Endodermal cell (in vitro differentiated cells): ENCODE data around the gene TTR. TPM values are rescaled to one million over a fixed set of nuclear protein-coding genes. Genes with fewer than 3 reads are reported as not detected.

Source experiments
- DNase-seq: peaks from one replicate; pipeline ENCODE4 v3.0.0-alpha.2; 2017
- H3K27ac ChIP-seq: 2 replicates; pipeline ENCODE4 v1.5.1; 2013; ENCODE audit warnings: mild to moderate bottlenecking, low read depth, low read length, moderate library complexity
- H3K27me3 ChIP-seq: 2 replicates; pipeline ENCODE4 v1.6.1; 2013; ENCODE audit warnings: mild to moderate bottlenecking, low read length, moderate library complexity; ENCODE audit not compliant: insufficient read depth, control insufficient read depth, poor library complexity, severe bottlenecking
- H3K36me3 ChIP-seq: 2 replicates; pipeline ENCODE4 v1.7.0; 2013; ENCODE audit warnings: mild to moderate bottlenecking, low read length, moderate library complexity; ENCODE audit not compliant: control insufficient read depth, insufficient read depth
- H3K4me1 ChIP-seq: one replicate; pipeline ENCODE4 v1.7.0; 2013; ENCODE audit warnings: low read length; ENCODE audit not compliant: control insufficient read depth, insufficient read depth
- H3K4me3 ChIP-seq: 2 replicates; pipeline ENCODE4 v1.5.1; 2013; ENCODE audit warnings: mild to moderate bottlenecking, low read length, moderate library complexity
- H3K9ac ChIP-seq: 2 replicates; pipeline ENCODE4 v1.6.1; 2013; ENCODE audit warnings: mild to moderate bottlenecking, low read length, moderate library complexity; ENCODE audit not compliant: poor library complexity, severe bottlenecking; ENCODE audit errors: extremely low read depth
- H3K9me3 ChIP-seq: 2 replicates; pipeline ENCODE4 v1.6.1; 2013; ENCODE audit warnings: mild to moderate bottlenecking, low read length, moderate library complexity; ENCODE audit not compliant: control insufficient read depth
- H3K27ac Mint-ChIP-seq: 2 replicates; pipeline ENCODE4 v1.8.0; 2020; ENCODE audit warnings: mixed read lengths
- H3K27me3 Mint-ChIP-seq: 2 replicates; pipeline ENCODE4 v1.8.0; 2021; ENCODE audit warnings: mild to moderate bottlenecking, mixed read lengths; ENCODE audit not compliant: insufficient read depth
- H3K36me3 Mint-ChIP-seq: 2 replicates; pipeline ENCODE4 v1.8.0; 2020; ENCODE audit warnings: low read depth, mixed read lengths
- H3K4me1 Mint-ChIP-seq: 2 replicates; pipeline ENCODE4 v1.8.0; 2020; ENCODE audit warnings: mixed read lengths
- H3K4me3 Mint-ChIP-seq: 2 replicates; pipeline ENCODE4 v1.8.0; 2020; ENCODE audit warnings: mild to moderate bottlenecking, moderate library complexity, mixed read lengths
- H3K9me3 Mint-ChIP-seq: 2 replicates; pipeline ENCODE4 v1.8.0; 2020; ENCODE audit warnings: mild to moderate bottlenecking, mixed read lengths
- WGBS, 2 experiments: methylation state at CpG; one replicate each; pipeline versions ENCODE4 v1.1.5 to v1.1.7; 2013; ENCODE audit warnings: missing lambda C conversion rate in 2 of 2, mixed read lengths in 1 of 2; ENCODE audit not compliant: insufficient coverage in 1 of 2, insufficient read length in 1 of 2; 5-methylcytosine and 5-hydroxymethylcytosine counted together
- total RNA-seq, 2 donors: library from RNA; stranded (reverse); fragmentation: NEBNext Ultra II Directional in 1 of 2; extraction: Animal tissue kit (Norgen Biotek cat#: 25700) in 1 of 2; gene quantifications; 2 replicates in 1 of 2; 3 replicates in 1 of 2; pipeline ENCODE4 v1.2.1, GENCODE V29; 2021
- TF ChIP-seq, protein P1 (sequence below): fragments of 200-600 bp; sonication (generic); conservative IDR thresholded peaks from 2 replicates; pipeline ENCODE4 v1.5.0; 2021; ENCODE audit warnings: antibody characterized with exemption, mild to moderate bottlenecking

TTR gene
- total RNA-seq, 2 donors from 2014 or later: not detected

GRCh38 chr18:31572368-31572767 is 19.3 kb upstream of the TTR start:
- no peak for DNase-seq
- Histone ChIP-seq H3K4me1 (peaks cover 15% of the 10 kb centered on the region), H3K9ac (no peak overlapping the region), H3K36me3 (no peaks in the 10 kb centered on the region), H3K27ac (no peak overlapping the region), H3K27me3 (peaks cover 12% of the 10 kb centered on the region), H3K4me3 (peak overlapping the region; percentile 26), H3K9me3 (no peaks in the 10 kb centered on the region)
- H3K9me3 Mint-ChIP-seq: no peaks in the 10 kb centered on the region
- TF ChIP-seq, protein P1, sequence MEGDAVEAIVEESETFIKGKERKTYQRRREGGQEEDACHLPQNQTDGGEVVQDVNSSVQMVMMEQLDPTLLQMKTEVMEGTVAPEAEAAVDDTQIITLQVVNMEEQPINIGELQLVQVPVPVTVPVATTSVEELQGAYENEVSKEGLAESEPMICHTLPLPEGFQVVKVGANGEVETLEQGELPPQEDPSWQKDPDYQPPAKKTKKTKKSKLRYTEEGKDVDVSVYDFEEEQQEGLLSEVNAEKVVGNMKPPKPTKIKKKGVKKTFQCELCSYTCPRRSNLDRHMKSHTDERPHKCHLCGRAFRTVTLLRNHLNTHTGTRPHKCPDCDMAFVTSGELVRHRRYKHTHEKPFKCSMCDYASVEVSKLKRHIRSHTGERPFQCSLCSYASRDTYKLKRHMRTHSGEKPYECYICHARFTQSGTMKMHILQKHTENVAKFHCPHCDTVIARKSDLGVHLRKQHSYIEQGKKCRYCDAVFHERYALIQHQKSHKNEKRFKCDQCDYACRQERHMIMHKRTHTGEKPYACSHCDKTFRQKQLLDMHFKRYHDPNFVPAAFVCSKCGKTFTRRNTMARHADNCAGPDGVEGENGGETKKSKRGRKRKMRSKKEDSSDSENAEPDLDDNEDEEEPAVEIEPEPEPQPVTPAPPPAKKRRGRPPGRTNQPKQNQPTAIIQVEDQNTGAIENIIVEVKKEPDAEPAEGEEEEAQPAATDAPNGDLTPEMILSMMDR: no peak
- H3K4me1 Mint-ChIP-seq: peaks cover 49% of the 10 kb centered on the region
- H3K36me3 Mint-ChIP-seq: no peaks in the 10 kb centered on the region
- H3K27ac Mint-ChIP-seq: peak overlapping the region; percentile 75
- 76 to 83% methylated on average over 8 to 9 of the region's 9 CpGs for WGBS, 2 experiments
- peaks cover 7% of the 10 kb centered on the region for H3K27me3 Mint-ChIP-seq
- H3K4me3 Mint-ChIP-seq: peak overlapping the region; percentile 23

DNA sequence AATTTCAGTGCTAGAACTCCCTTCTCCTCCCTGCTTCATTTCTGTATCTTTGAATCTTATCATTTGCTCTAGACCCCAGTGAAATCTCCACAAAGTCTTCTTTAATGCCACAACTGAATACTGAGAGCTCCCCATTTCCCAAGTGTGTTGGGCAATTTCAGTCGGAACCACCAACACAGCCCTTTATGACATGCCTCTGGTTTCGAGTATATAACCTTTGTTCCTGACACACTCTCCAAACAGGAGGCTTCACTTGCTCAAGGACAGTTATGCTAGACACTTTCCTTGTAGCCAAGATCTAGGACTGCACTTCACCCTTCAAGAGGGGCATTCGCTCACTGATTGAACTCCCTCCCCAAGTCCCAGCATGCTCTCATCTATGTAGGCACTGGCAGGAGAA is 18.6 kb upstream of the TTR start:
- Mint-ChIP-seq H3K27ac (no peak overlapping the region), H3K36me3 (no peaks in the 10 kb centered on the region), H3K4me1 (peaks cover 49% of the 10 kb centered on the region), H3K9me3 (no peaks in the 10 kb centered on the region), H3K4me3 (no peak overlapping the region), H3K27me3 (peaks cover 10% of the 10 kb centered on the region)
- no peak for DNase-seq
- Histone ChIP-seq H3K4me1 (peaks cover 15% of the 10 kb centered on the region), H3K9ac (no peak overlapping the region), H3K4me3 (no peak overlapping the region), H3K27ac (no peak overlapping the region), H3K36me3 (no peaks in the 10 kb centered on the region), H3K27me3 (peaks cover 12% of the 10 kb centered on the region), H3K9me3 (no peaks in the 10 kb centered on the region)
- WGBS, 2 experiments: 93 to 100% methylated on average over 1 to 3 of the region's 3 CpGs
- TF ChIP-seq, protein P1: no peak

DNA sequence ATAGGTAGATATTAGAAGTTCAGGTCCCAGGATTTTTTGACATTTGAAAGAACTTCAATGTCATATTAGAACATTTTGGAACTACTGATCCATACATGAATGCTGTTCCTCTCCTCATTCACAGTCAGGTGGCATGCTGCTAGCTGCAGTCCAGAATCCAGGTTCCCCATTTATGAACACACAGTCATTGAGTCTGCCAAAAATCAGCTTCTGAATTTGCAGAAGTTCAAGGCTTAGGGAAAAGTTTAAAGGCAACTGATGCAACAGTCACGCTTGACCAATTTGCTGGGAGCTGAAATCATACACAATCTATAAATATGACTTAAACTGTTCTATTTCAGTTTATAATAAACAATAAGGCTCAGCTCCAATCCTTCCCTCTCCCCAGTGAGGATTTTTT is 17.3 kb upstream of the TTR start:
- Mint-ChIP-seq H3K9me3 (no peaks in the 10 kb centered on the region), H3K36me3 (no peaks in the 10 kb centered on the region), H3K27me3 (peaks cover 11% of the 10 kb centered on the region), H3K27ac (no peak overlapping the region), H3K4me1 (peaks cover 49% of the 10 kb centered on the region), H3K4me3 (no peak overlapping the region)
- DNase-seq: no peak
- Histone ChIP-seq H3K9ac (no peak overlapping the region), H3K27me3 (peaks cover 12% of the 10 kb centered on the region), H3K4me1 (peaks cover 15% of the 10 kb centered on the region), H3K9me3 (no peaks in the 10 kb centered on the region), H3K36me3 (no peaks in the 10 kb centered on the region), H3K27ac (no peak overlapping the region), H3K4me3 (no peak overlapping the region)
- 100% methylated on average over 1 of the region's 1 CpG; no CpG with 5 or more reads in 1 of the 2 experiments for WGBS, 2 experiments
- TF ChIP-seq, protein P1: no peak
